ENCODE measurements around the gene NCOA7.

DNA sequence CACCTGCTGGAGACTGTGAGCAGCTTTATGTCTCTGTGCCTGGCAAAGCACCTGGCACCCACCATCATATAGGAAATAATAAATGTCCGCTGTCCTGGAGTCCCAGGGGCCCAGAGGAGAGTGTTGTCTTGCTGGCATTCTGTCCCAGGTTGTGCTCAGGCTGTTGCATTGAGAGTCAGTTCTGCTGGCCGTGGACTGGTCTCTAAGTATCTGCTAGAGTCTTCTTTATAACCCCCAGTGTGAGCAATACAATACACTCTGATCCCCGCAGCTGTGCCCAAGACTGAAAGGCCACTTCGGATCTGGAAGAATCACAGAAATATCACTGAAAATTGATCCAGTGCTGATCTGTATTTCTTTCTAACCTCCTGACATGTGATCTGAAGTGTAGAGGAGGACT, 127.5 kb downstream of the NCOA7 start:
- TF ChIP-seq, protein P1, sequence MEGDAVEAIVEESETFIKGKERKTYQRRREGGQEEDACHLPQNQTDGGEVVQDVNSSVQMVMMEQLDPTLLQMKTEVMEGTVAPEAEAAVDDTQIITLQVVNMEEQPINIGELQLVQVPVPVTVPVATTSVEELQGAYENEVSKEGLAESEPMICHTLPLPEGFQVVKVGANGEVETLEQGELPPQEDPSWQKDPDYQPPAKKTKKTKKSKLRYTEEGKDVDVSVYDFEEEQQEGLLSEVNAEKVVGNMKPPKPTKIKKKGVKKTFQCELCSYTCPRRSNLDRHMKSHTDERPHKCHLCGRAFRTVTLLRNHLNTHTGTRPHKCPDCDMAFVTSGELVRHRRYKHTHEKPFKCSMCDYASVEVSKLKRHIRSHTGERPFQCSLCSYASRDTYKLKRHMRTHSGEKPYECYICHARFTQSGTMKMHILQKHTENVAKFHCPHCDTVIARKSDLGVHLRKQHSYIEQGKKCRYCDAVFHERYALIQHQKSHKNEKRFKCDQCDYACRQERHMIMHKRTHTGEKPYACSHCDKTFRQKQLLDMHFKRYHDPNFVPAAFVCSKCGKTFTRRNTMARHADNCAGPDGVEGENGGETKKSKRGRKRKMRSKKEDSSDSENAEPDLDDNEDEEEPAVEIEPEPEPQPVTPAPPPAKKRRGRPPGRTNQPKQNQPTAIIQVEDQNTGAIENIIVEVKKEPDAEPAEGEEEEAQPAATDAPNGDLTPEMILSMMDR (IDR thresholded peaks at IDR 0.05), result no peak
- TF ChIP-seq POLR2A (IDR thresholded peaks at IDR 0.05), result no peak

All from adrenal gland (tissue), 5 donors.